ENCODE data around the gene TMEM100.

Gene TMEM100

GRCh38 chr17:55729484-55729883 is 6.8 kb upstream of the TMEM100 start:
- DNase-seq (ENCODE audit: extremely low spot score), result no peak
- POLR2A ChIA-PET, result no interaction called here
- TF ChIP-seq SP1 (IDR thresholded peaks at IDR 0.05) (no peak), FOXM1 (IDR thresholded peaks at IDR 0.05; ENCODE audit: borderline replicate concordance) (no peak), ZNF384 (IDR thresholded peaks at IDR 0.05) (no peak), BHLHE40 (IDR thresholded peaks at IDR 0.05; ENCODE audit: borderline replicate concordance) (no peak), PKNOX1 (IDR thresholded peaks at IDR 0.05) (no peak), NFRKB (IDR thresholded peaks at IDR 0.05) (no peak), L3MBTL2 (conservative IDR thresholded peaks at IDR 0.05) (no peak), TARDBP (IDR thresholded peaks at IDR 0.05) (no peak)
- CTCF ChIA-PET, result no interaction called here

GRCh38 chr17:55728833-55729232 is 6.2 kb upstream of the TMEM100 start:
- DNase-seq (ENCODE audit: extremely low spot score), result no peak
- POLR2A ChIA-PET, result no interaction called here
- no peak for TF ChIP-seq ELF4 (IDR thresholded peaks at IDR 0.05)
- no peak for TF ChIP-seq ARNT (IDR thresholded peaks at IDR 0.05)
- TF ChIP-seq FOXA1 (IDR thresholded peaks at IDR 0.05), result no peak
- TF ChIP-seq PKNOX1 (IDR thresholded peaks at IDR 0.05), result no peak
- TF ChIP-seq SUZ12 (IDR thresholded peaks at IDR 0.05), result no peak
- no peak for TF ChIP-seq TARDBP (IDR thresholded peaks at IDR 0.05)
- no peak for TF ChIP-seq FOXM1 (IDR thresholded peaks at IDR 0.05; ENCODE audit: borderline replicate concordance)
- CTCF ChIA-PET, result no interaction called here

- TF ChIP-seq PKNOX1 (IDR thresholded peaks at IDR 0.05) (no peak), ARNT (IDR thresholded peaks at IDR 0.05) (no peak), SP1 (IDR thresholded peaks at IDR 0.05) (no peak), HDGF (IDR thresholded peaks at IDR 0.05; ENCODE audit: borderline replicate concordance) (no peak), FOXK2 (IDR thresholded peaks at IDR 0.05) (no peak)
- DNase-seq (ENCODE audit: extremely low spot score), result no peak
- ChIA-PET CTCF (no interaction called here), POLR2A (no interaction called here)
These were observed 5.7 kb upstream of the TMEM100 start for GRCh38 chr17:55728361-55728760.

GRCh38 chr17:55727920-55728319 is 5.3 kb upstream of the TMEM100 start:
- ChIA-PET CTCF (no interaction called here), POLR2A (no interaction called here)
- no peak for TF ChIP-seq FOXK2 (IDR thresholded peaks at IDR 0.05)
- no peak for TF ChIP-seq HDGF (IDR thresholded peaks at IDR 0.05; ENCODE audit: borderline replicate concordance)
- TF ChIP-seq ZNF384 (IDR thresholded peaks at IDR 0.05), result no peak
- no peak for TF ChIP-seq SUZ12 (IDR thresholded peaks at IDR 0.05)
- no peak for TF ChIP-seq L3MBTL2 (conservative IDR thresholded peaks at IDR 0.05)
- TF ChIP-seq NFRKB (IDR thresholded peaks at IDR 0.05), result no peak
- TF ChIP-seq FOXM1 (IDR thresholded peaks at IDR 0.05; ENCODE audit: borderline replicate concordance), result no peak
- no peak for TF ChIP-seq ARNT (IDR thresholded peaks at IDR 0.05)
- no peak for TF ChIP-seq PKNOX1 (IDR thresholded peaks at IDR 0.05)
- TF ChIP-seq BHLHE40 (IDR thresholded peaks at IDR 0.05; ENCODE audit: borderline replicate concordance), result no peak
- no peak for DNase-seq (ENCODE audit: extremely low spot score)

GRCh38 chr17:55727275-55727674 is 4.6 kb upstream of the TMEM100 start:
- TF ChIP-seq BHLHE40 (IDR thresholded peaks at IDR 0.05; ENCODE audit: borderline replicate concordance), result no peak
- TF ChIP-seq HDGF (IDR thresholded peaks at IDR 0.05; ENCODE audit: borderline replicate concordance), result no peak
- TF ChIP-seq FOXK2 (IDR thresholded peaks at IDR 0.05), result no peak
- CTCF ChIA-PET, result interaction anchor here (0.6 kb wide), 1 partner anchor 212 kb away, joined by 4 read pairs; no protein-coding TSS in a partner anchor
- no peak for DNase-seq (ENCODE audit: extremely low spot score)
- POLR2A ChIA-PET, result no interaction called here

GRCh38 chr17:55726440-55726839 is 3.8 kb upstream of the TMEM100 start:
- ChIA-PET CTCF (no interaction called here), POLR2A (no interaction called here)
- DNase-seq (ENCODE audit: extremely low spot score), result no peak
- TF ChIP-seq TARDBP (IDR thresholded peaks at IDR 0.05) (no peak), FOXM1 (IDR thresholded peaks at IDR 0.05; ENCODE audit: borderline replicate concordance) (no peak), CTBP1 (IDR thresholded peaks at IDR 0.05; ENCODE audit: borderline replicate concordance) (no peak), ELF4 (IDR thresholded peaks at IDR 0.05) (no peak), PKNOX1 (IDR thresholded peaks at IDR 0.05) (no peak), SUZ12 (IDR thresholded peaks at IDR 0.05) (no peak), FOXA1 (IDR thresholded peaks at IDR 0.05) (no peak), SP1 (IDR thresholded peaks at IDR 0.05) (no peak), ZNF384 (IDR thresholded peaks at IDR 0.05) (no peak), BHLHE40 (IDR thresholded peaks at IDR 0.05; ENCODE audit: borderline replicate concordance) (no peak), ARNT (IDR thresholded peaks at IDR 0.05) (no peak), FOXK2 (IDR thresholded peaks at IDR 0.05) (no peak), L3MBTL2 (conservative IDR thresholded peaks at IDR 0.05) (no peak), NFRKB (IDR thresholded peaks at IDR 0.05) (no peak), LEF1 (IDR thresholded peaks at IDR 0.05; ENCODE audit: borderline replicate concordance) (no peak), HDGF (IDR thresholded peaks at IDR 0.05; ENCODE audit: borderline replicate concordance) (no peak)

All from HEK293T (cell line).